H9 (cell line): ENCODE data around the gene DESI2. TPM values are rescaled to one million over a fixed set of nuclear protein-coding genes. Genes with fewer than 3 reads are reported as not detected.
A peak's percentile ranks its signal among the peaks of the same experiment; 100 is the strongest.

Experiments
- DNase-seq: peaks from one replicate; pipeline ENCODE4 v3.0.0-alpha.2; 2017
- H2AFZ ChIP-seq: one replicate; pipeline ENCODE4 v1.6.1; 2013; ENCODE audit warnings: mild to moderate bottlenecking, low read length, control low read depth, moderate library complexity
- H2AK5ac ChIP-seq: 2 replicates; pipeline ENCODE4 v1.6.1; 2013; ENCODE audit warnings: low read length, control low read depth, mixed read lengths; ENCODE audit not compliant: insufficient read length
- H2BK120ac ChIP-seq: one replicate; pipeline ENCODE4 v1.6.1; 2013; ENCODE audit warnings: low read depth, mild to moderate bottlenecking, low read length, control low read depth, inconsistent platforms; ENCODE audit not compliant: poor library complexity, severe bottlenecking
- H2BK12ac ChIP-seq: 2 replicates; pipeline ENCODE4 v1.6.1; 2013; ENCODE audit warnings: low read length, control low read depth, mixed read lengths, low read depth; ENCODE audit not compliant: insufficient read length
- H2BK15ac ChIP-seq: 2 replicates; pipeline ENCODE4 v1.6.1; 2013; ENCODE audit warnings: low read depth, low read length, control low read depth
- H2BK20ac ChIP-seq: one replicate; pipeline ENCODE4 v1.6.1; 2013; ENCODE audit warnings: low read depth, mild to moderate bottlenecking, low read length, control low read depth, inconsistent platforms; ENCODE audit not compliant: poor library complexity, severe bottlenecking
- H2BK5ac ChIP-seq: 2 replicates; pipeline ENCODE4 v1.6.1; 2013; ENCODE audit warnings: low read length, control low read depth, mixed read lengths; ENCODE audit not compliant: insufficient read length
- H3K14ac ChIP-seq: 2 replicates; pipeline ENCODE4 v1.6.1; 2013; ENCODE audit warnings: low read length, control low read depth; ENCODE audit not compliant: insufficient read depth
- H3K18ac ChIP-seq: 2 replicates; pipeline ENCODE4 v1.6.1; 2013; ENCODE audit warnings: low read depth, mild to moderate bottlenecking, mixed read lengths, low read length, control low read depth; ENCODE audit not compliant: insufficient read length
- H3K23ac ChIP-seq: 2 replicates; pipeline ENCODE4 v1.6.1; 2013; ENCODE audit warnings: low read length, control low read depth, mixed read lengths, low read depth; ENCODE audit not compliant: insufficient read length
- H3K23me2 ChIP-seq: 2 replicates; pipeline ENCODE4 v1.6.1; 2013; ENCODE audit warnings: low read depth, mild to moderate bottlenecking, mixed read lengths, low read length, control low read depth; ENCODE audit not compliant: insufficient read length, poor library complexity, severe bottlenecking
- H3K27ac ChIP-seq: 2 replicates; pipeline ENCODE4 v1.5.1; 2013; ENCODE audit warnings: low read length, control low read depth, mixed read lengths, low read depth; ENCODE audit not compliant: insufficient read length
- H3K27me3 ChIP-seq: 2 replicates; pipeline ENCODE4 v1.6.1; 2013; ENCODE audit warnings: low read length, control low read depth, inconsistent platforms; ENCODE audit not compliant: insufficient read depth
- H3K4ac ChIP-seq: 2 replicates; pipeline ENCODE4 v1.6.1; 2013; ENCODE audit warnings: low read depth, mild to moderate bottlenecking, control low read depth, inconsistent platforms, low read length, moderate library complexity
- H3K4me1 ChIP-seq: 2 replicates; pipeline ENCODE4 v1.6.1; 2013; ENCODE audit warnings: low read length, control low read depth, inconsistent platforms; ENCODE audit not compliant: insufficient read depth
- H3K4me2 ChIP-seq: 2 replicates; pipeline ENCODE4 v1.6.1; 2013; ENCODE audit warnings: low read length, control low read depth, mixed read lengths; ENCODE audit not compliant: insufficient read length, insufficient read depth
- H3K56ac ChIP-seq: 2 replicates; pipeline ENCODE4 v1.6.1; 2013; ENCODE audit warnings: low read depth, mild to moderate bottlenecking, mixed read lengths, low read length, control low read depth; ENCODE audit not compliant: insufficient read length
- H3K79me1 ChIP-seq: 2 replicates; pipeline ENCODE4 v1.6.1; 2013; ENCODE audit warnings: low read depth, mild to moderate bottlenecking, moderate library complexity, low read length, control low read depth, inconsistent platforms; ENCODE audit not compliant: insufficient read depth, poor library complexity, severe bottlenecking
- H3K79me2 ChIP-seq: 2 replicates; pipeline ENCODE4 v1.6.1; 2013; ENCODE audit warnings: low read length, control low read depth, inconsistent platforms; ENCODE audit not compliant: insufficient read depth
- H3K9ac ChIP-seq: 2 replicates; pipeline ENCODE4 v1.6.1; 2013; ENCODE audit warnings: low read length, control low read depth, mixed read lengths; ENCODE audit not compliant: insufficient read length; ENCODE audit errors: extremely low read depth
- H3K9me3 ChIP-seq: one replicate; pipeline ENCODE4 v1.6.1; 2013; ENCODE audit warnings: low read depth, low read length, inconsistent platforms; ENCODE audit not compliant: control insufficient read depth
- H3T11ph ChIP-seq: one replicate; pipeline ENCODE4 v1.6.1; 2013; ENCODE audit warnings: mild to moderate bottlenecking, low read length, control low read depth, inconsistent platforms
- H4K20me1 ChIP-seq: one replicate; pipeline ENCODE4 v1.6.1; 2013; ENCODE audit not compliant: control insufficient read depth, insufficient read length, insufficient read depth
- H4K5ac ChIP-seq: 2 replicates; pipeline ENCODE4 v1.6.1; 2013; ENCODE audit warnings: low read depth, mild to moderate bottlenecking, mixed read lengths, low read length, control low read depth; ENCODE audit not compliant: insufficient read length
- H4K8ac ChIP-seq: replicated peaks from 2 replicates; pipeline ENCODE4 v1.6.1; 2013; ENCODE audit warnings: low read length, control low read depth, mixed read lengths, low read depth; ENCODE audit not compliant: insufficient read length
- H4K91ac ChIP-seq: 2 replicates; pipeline ENCODE4 v1.6.1; 2013; ENCODE audit warnings: low read depth, mild to moderate bottlenecking, moderate library complexity, mixed read lengths, low read length, control low read depth; ENCODE audit not compliant: insufficient read length
- H3K27ac Mint-ChIP-seq, 3 experiments: 2 replicates in 2 of 3; 3 replicates in 1 of 3; pipeline ENCODE4 v1.8.0; 2020 to 2021; ENCODE audit warnings: mixed read lengths in 3 of 3, mild to moderate bottlenecking in 1 of 3, moderate library complexity in 1 of 3
- H3K27me3 Mint-ChIP-seq: 2 replicates; pipeline ENCODE4 v1.8.0; 2021; ENCODE audit warnings: low read depth, mild to moderate bottlenecking, moderate library complexity, mixed read lengths
- H3K36me3 Mint-ChIP-seq, 3 experiments: 2 replicates in 2 of 3; 3 replicates in 1 of 3; pipeline ENCODE4 v1.8.0; 2020 to 2021; ENCODE audit warnings: low read depth in 3 of 3, mixed read lengths in 3 of 3; ENCODE audit not compliant: insufficient read depth in 1 of 3
- H3K4me1 Mint-ChIP-seq, 2 experiments: 2 replicates each; pipeline ENCODE4 v1.8.0; 2020; ENCODE audit warnings: mixed read lengths in 2 of 2
- H3K4me3 Mint-ChIP-seq, 2 experiments: 2 replicates in 1 of 2; 3 replicates in 1 of 2; pipeline ENCODE4 v1.8.0; 2020 to 2021; ENCODE audit warnings: mild to moderate bottlenecking in 2 of 2, mixed read lengths in 2 of 2, moderate library complexity in 1 of 2
- H3K9me3 Mint-ChIP-seq, 2 experiments: 2 replicates in 1 of 2; 3 replicates in 1 of 2; pipeline ENCODE4 v1.8.0; 2020; ENCODE audit warnings: mild to moderate bottlenecking in 2 of 2, mixed read lengths in 2 of 2, moderate library complexity in 1 of 2
- WGBS: extraction: QIAGEN DNeasy Blood & Tissue Kit; methylation state at CpG from one replicate; pipeline ENCODE4 v1.1.7; 2013; ENCODE audit warnings: missing lambda C conversion rate, low lambda C conversion rate, mixed read lengths; ENCODE audit not compliant: insufficient read length; ENCODE audit errors: extremely low coverage; 5-methylcytosine and 5-hydroxymethylcytosine counted together
- total RNA-seq: library from RNA; stranded (reverse); gene quantifications from 2 replicates; pipeline ENCODE4 v1.2.1, GENCODE V29; 2021
- TF ChIP-seq, protein P1 (sequence below): fragments of 200-600 bp; sonication (generic); conservative IDR thresholded peaks from 3 replicates; pipeline ENCODE4 v1.8.0; 2021; ENCODE audit warnings: antibody characterized with exemption, mild to moderate bottlenecking

Gene DESI2
- total RNA-seq, 1 experiment from 2014 or later: 89.9 TPM

DNA sequence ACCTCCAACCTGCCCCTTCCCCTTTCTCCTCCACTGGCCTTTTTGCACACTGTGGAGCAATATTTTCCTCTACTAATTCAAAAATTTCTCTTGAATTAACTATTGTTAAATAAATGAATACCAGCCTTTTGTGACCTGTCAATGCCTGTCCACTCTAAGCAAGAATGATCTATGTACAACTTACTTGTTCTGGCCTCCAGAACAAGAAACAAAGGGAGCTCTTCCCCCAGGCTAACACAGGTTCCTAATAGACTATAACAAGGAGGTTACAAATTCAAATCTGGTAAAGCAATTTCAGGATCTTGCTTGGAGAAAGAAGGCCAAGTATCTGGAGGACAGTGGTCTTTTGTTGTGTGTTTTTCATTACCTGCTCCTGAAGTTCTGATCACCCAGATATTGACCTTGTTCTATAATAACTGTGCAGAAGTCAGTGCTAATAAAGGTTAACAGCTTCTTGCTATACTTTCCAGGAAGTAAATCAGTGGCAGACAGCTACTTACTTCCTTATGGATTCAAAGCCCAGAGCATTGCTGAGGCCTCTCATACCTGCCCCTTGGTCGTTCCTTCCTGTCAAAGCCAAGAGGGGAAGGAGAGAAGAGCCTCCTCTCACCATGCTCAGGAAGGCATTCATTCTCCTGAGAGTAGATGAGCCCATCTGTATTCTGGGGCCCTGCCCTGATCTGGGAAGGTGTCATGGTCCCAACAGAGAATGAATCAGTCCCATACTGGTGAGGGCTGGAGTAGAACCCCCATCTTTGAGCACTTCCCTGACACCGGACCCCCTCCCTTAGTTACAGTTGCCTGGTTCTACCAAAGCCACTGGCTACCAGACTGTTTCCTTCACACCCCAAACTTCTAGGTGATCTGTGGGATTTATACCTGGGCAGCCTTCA is 56.8 kb downstream of the DESI2 start:
- H4K8ac ChIP-seq: no peak overlapping the region
- H2AK5ac ChIP-seq: no peak overlapping the region
- no peaks in the 10 kb centered on the region for H3K23me2 ChIP-seq
- H3K79me1 ChIP-seq: no peaks in the 10 kb centered on the region
- Mint-ChIP-seq H3K4me3 (no peak overlapping the region), H3K27ac (peak overlapping the region in 1 of 3 experiments; percentile 34; a peak in 1 of 7 replicates), H3K4me1 (peaks cover 3 to 4% of the 10 kb centered on the region in 2 experiments; a peak in 2 of 4 replicates), H3K27me3 (no peaks in the 10 kb centered on the region), H3K9me3 (no peaks in the 10 kb centered on the region), H3K36me3 (peaks cover 4 to 15% (median 12%) of the 10 kb centered on the region in 3 experiments; a peak in 6 of 7 replicates)
- H2AFZ ChIP-seq: no peak overlapping the region
- TF ChIP-seq, protein P1, sequence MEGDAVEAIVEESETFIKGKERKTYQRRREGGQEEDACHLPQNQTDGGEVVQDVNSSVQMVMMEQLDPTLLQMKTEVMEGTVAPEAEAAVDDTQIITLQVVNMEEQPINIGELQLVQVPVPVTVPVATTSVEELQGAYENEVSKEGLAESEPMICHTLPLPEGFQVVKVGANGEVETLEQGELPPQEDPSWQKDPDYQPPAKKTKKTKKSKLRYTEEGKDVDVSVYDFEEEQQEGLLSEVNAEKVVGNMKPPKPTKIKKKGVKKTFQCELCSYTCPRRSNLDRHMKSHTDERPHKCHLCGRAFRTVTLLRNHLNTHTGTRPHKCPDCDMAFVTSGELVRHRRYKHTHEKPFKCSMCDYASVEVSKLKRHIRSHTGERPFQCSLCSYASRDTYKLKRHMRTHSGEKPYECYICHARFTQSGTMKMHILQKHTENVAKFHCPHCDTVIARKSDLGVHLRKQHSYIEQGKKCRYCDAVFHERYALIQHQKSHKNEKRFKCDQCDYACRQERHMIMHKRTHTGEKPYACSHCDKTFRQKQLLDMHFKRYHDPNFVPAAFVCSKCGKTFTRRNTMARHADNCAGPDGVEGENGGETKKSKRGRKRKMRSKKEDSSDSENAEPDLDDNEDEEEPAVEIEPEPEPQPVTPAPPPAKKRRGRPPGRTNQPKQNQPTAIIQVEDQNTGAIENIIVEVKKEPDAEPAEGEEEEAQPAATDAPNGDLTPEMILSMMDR: no peak
- no peak overlapping the region for H3K27ac ChIP-seq
- H4K5ac ChIP-seq: no peak overlapping the region
- H3K79me2 ChIP-seq: no peaks in the 10 kb centered on the region
- no peaks in the 10 kb centered on the region for H3K9me3 ChIP-seq
- no peak overlapping the region for H3K4ac ChIP-seq
- WGBS: no CpG with 5 or more reads among the region's 2 CpGs
- no peak overlapping the region for H3K18ac ChIP-seq
- no peak overlapping the region for H3K9ac ChIP-seq
- no peak overlapping the region for H3T11ph ChIP-seq
- no peak for DNase-seq
- no peak overlapping the region for H2BK12ac ChIP-seq
- no peaks in the 10 kb centered on the region for H3K27me3 ChIP-seq
- H4K20me1 ChIP-seq: no peaks in the 10 kb centered on the region
- no peak overlapping the region for H4K91ac ChIP-seq
- H3K14ac ChIP-seq: no peak overlapping the region
- H2BK120ac ChIP-seq: no peak overlapping the region
- no peak overlapping the region for H2BK20ac ChIP-seq
- H3K4me2 ChIP-seq: no peak overlapping the region
- no peaks in the 10 kb centered on the region for H3K4me1 ChIP-seq
- no peak overlapping the region for H3K23ac ChIP-seq
- no peak overlapping the region for H2BK5ac ChIP-seq
- no peak overlapping the region for H3K56ac ChIP-seq
- no peak overlapping the region for H2BK15ac ChIP-seq
